Type B pancreatic cell (in vitro differentiated cells): ENCODE data around the gene NXF3. TPM values are rescaled to one million over a fixed set of nuclear protein-coding genes. Genes with fewer than 3 reads are reported as not detected.
A peak's percentile ranks its signal among the peaks of the same experiment; 100 is the strongest.

Experiments used
- DNase-seq: peaks from one replicate; pipeline ENCODE4 v3.0.0; 2021; ENCODE audit warnings: mixed read lengths; ENCODE audit not compliant: unreplicated experiment; ENCODE audit errors: extremely low spot score
- H3K27ac Mint-ChIP-seq: 2 replicates; pipeline ENCODE4 v1.8.0; 2021; ENCODE audit warnings: mild to moderate bottlenecking, mixed read lengths
- H3K27me3 Mint-ChIP-seq: 2 replicates; pipeline ENCODE4 v1.8.0; 2021; ENCODE audit warnings: mixed read lengths
- H3K36me3 Mint-ChIP-seq: 2 replicates; pipeline ENCODE4 v1.8.0; 2021; ENCODE audit warnings: mixed read lengths
- H3K4me1 Mint-ChIP-seq: one replicate; pipeline ENCODE4 v1.8.0; 2021; ENCODE audit warnings: mixed read lengths; ENCODE audit not compliant: unreplicated experiment
- H3K4me3 Mint-ChIP-seq: 2 replicates; pipeline ENCODE4 v1.8.0; 2021; ENCODE audit warnings: mild to moderate bottlenecking, mixed read lengths
- H3K9me3 Mint-ChIP-seq: 2 replicates; pipeline ENCODE4 v1.8.0; 2021; ENCODE audit warnings: mixed read lengths
- total RNA-seq: library from RNA; stranded (reverse); gene quantifications from 2 replicates; pipeline ENCODE4 v1.2.1, GENCODE V29; 2021; ENCODE audit warnings: low replicate concordance
- TF ChIP-seq, protein P1 (sequence below): fragments of 200-600 bp; sonication (generic); conservative IDR thresholded peaks from 2 replicates; pipeline ENCODE4 v1.5.0; 2021; ENCODE audit warnings: antibody characterized with exemption, mild to moderate bottlenecking

Gene NXF3
- total RNA-seq, 1 donor from 2014 or later, result 0.27 TPM

GRCh38 chrX:103073467-103073866, 19.5 kb downstream of the NXF3 start:
- TF ChIP-seq, protein P1, sequence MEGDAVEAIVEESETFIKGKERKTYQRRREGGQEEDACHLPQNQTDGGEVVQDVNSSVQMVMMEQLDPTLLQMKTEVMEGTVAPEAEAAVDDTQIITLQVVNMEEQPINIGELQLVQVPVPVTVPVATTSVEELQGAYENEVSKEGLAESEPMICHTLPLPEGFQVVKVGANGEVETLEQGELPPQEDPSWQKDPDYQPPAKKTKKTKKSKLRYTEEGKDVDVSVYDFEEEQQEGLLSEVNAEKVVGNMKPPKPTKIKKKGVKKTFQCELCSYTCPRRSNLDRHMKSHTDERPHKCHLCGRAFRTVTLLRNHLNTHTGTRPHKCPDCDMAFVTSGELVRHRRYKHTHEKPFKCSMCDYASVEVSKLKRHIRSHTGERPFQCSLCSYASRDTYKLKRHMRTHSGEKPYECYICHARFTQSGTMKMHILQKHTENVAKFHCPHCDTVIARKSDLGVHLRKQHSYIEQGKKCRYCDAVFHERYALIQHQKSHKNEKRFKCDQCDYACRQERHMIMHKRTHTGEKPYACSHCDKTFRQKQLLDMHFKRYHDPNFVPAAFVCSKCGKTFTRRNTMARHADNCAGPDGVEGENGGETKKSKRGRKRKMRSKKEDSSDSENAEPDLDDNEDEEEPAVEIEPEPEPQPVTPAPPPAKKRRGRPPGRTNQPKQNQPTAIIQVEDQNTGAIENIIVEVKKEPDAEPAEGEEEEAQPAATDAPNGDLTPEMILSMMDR, result no peak
- Mint-ChIP-seq H3K27me3 (peaks cover 2% of the 10 kb centered on the region), H3K4me1 (no peaks in the 10 kb centered on the region), H3K27ac (no peak overlapping the region), H3K36me3 (no peaks in the 10 kb centered on the region), H3K9me3 (peaks cover 4% of the 10 kb centered on the region), H3K4me3 (no peak overlapping the region)
- no peak for DNase-seq

DNA sequence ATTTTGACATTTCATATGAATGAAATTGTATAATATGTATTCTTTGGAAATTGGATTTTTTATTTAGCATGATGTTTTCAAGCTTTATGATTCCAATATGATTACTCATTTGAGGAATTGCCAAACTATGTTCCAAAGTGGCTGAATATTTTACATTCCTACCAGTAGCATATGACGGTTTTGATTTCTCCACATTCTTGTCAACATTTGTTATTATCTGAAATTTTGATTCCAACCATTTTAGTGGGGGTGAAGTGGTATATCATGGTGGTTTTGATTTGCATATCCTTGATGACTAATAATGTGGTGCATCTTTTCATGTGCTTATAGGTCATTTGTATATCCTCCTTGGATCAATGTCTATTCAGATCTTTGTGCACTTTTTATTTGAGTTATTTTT, 26.3 kb downstream of the NXF3 start:
- TF ChIP-seq, protein P1, result no peak
- no peak overlapping the region for H3K4me3 Mint-ChIP-seq
- peaks cover 6% of the 10 kb centered on the region for H3K27me3 Mint-ChIP-seq

GRCh38 chrX:103063918-103064434, 29.0 kb downstream of the NXF3 start, which contains the start of gene BEX1:
TSS of gene BEX1 (minus strand) at chrX:103064171. CDS start at chrX:103063274, 897 bp downstream.
- TF ChIP-seq, protein P1, result no peak
- H3K9me3 Mint-ChIP-seq, result peaks cover 8% of the 10 kb centered on the region
- DNase-seq, result no peak
- peaks cover 4% of the 10 kb centered on the region for H3K4me1 Mint-ChIP-seq
- peak within 1 kb of the TSS; percentile 82 for H3K4me3 Mint-ChIP-seq
- no peak within 1 kb of the TSS for H3K27ac Mint-ChIP-seq
- H3K36me3 Mint-ChIP-seq, result no peaks in the 10 kb centered on the region
- peaks cover 6% of the 10 kb centered on the region for H3K27me3 Mint-ChIP-seq

More for the DNA sequence above, 26.3 kb downstream of the NXF3 start:
- peaks cover 4% of the 10 kb centered on the region for H3K4me1 Mint-ChIP-seq
- no peaks in the 10 kb centered on the region for H3K36me3 Mint-ChIP-seq
- peaks cover 8% of the 10 kb centered on the region for H3K9me3 Mint-ChIP-seq
- DNase-seq, result no peak
- H3K27ac Mint-ChIP-seq, result no peak overlapping the region

DNA sequence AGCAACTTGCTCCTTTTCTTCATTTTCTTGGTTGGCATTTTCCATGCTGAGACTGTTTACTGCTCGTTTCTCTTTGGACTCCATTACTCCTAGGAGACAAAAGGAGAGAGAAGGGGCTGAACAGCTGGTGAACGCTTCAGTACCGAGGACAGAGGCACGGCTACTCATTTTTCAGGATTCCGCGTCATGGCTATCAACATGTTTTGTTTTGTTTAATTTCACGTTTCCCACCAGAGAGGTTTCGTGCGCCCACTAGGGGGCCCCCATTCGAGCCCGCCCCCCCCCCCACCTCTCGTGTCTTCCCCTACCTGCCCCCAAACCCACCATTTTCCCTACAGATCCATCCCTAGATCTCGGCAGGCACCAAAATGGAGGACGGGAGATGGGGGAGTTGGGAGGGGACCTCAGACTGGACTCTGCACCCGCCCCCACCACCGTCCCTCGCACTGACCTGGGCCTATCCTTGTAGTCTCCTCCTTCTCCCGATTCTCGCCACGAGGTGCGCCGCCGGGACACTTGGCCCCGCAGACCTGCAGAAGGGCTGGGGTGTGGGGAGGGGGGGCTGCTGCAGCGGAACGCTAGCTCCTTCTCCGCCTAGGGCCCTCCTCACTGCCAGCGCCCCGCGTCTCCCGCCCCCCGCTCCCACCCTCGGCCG, 29.6 kb downstream of the NXF3 start:
- H3K9me3 Mint-ChIP-seq, result peaks cover 8% of the 10 kb centered on the region
- DNase-seq, result no peak
- H3K4me3 Mint-ChIP-seq, result peak overlapping the region; percentile 82
- H3K36me3 Mint-ChIP-seq, result no peaks in the 10 kb centered on the region
- TF ChIP-seq, protein P1, result peak; percentile 58
- peaks cover 6% of the 10 kb centered on the region for H3K27me3 Mint-ChIP-seq
- H3K4me1 Mint-ChIP-seq, result peaks cover 4% of the 10 kb centered on the region
- H3K27ac Mint-ChIP-seq, result no peak overlapping the region

GRCh38 chrX:103061486-103061885, 31.5 kb downstream of the NXF3 start:
- no peaks in the 10 kb centered on the region for H3K36me3 Mint-ChIP-seq
- H3K9me3 Mint-ChIP-seq, result peaks cover 8% of the 10 kb centered on the region
- no peak overlapping the region for H3K27ac Mint-ChIP-seq
- peaks cover 6% of the 10 kb centered on the region for H3K27me3 Mint-ChIP-seq
- peaks cover 4% of the 10 kb centered on the region for H3K4me1 Mint-ChIP-seq
- H3K4me3 Mint-ChIP-seq, result no peak overlapping the region
- no peak for DNase-seq
- TF ChIP-seq, protein P1, result no peak
